Pancreas (tissue), 10 donors: Measurements from ENCODE around the gene DCHS2. TPM values are rescaled to one million over a fixed set of nuclear protein-coding genes. Genes with fewer than 3 reads are reported as not detected.

Source experiments
- ATAC-seq, 4 donors: fragments of 200-7000 bp; cut with Tn5 transposase; one replicate each; pipeline versions ENCODE4 v1.8.0 to v1.9.1; 2020; ENCODE audit warnings: mild to moderate bottlenecking in 4 of 4, moderate library complexity in 4 of 4
- DNase-seq, 6 donors: peaks; one replicate each; pipeline ENCODE4 v3.0.0-alpha.2; 2020
- FAIRE-seq: peaks from 2 replicates; lab custom pipeline; 2012; peaks lifted over from hg19 to GRCh38; lab: Jason Lieb, UNC
- H3K27ac ChIP-seq, 4 donors: fragments of 200-600 bp; sonication (generic); 1 replicate in 3 of 4; 2 replicates in 1 of 4; pipeline versions ENCODE4 v1.5.0 to v1.8.0; 2020
- H3K27me3 ChIP-seq, 4 donors: fragments of 200-600 bp; one replicate each; pipeline ENCODE4 v1.8.0; 2021
- H3K36me3 ChIP-seq, 3 donors: fragments of 200-600 bp; sonication (generic) in 1 of 3; one replicate each; pipeline versions ENCODE4 v1.5.0 to v1.8.0; 2020 to 2021
- H3K4me1 ChIP-seq, 3 donors: fragments of 200-600 bp; one replicate each; pipeline ENCODE4 v1.8.0; 2021
- H3K4me3 ChIP-seq, 4 donors: fragments of 200-600 bp; sonication (generic) in 2 of 4; one replicate each; pipeline versions ENCODE4 v1.5.0 to v1.8.0; 2020 to 2021
- H3K9me3 ChIP-seq, 4 donors: fragments of 200-600 bp; one replicate each; pipeline ENCODE4 v1.8.0; 2021
- CTCF ChIP-seq, 4 donors: fragments of 200-600 bp; sonication (generic) in 3 of 4; IDR thresholded peaks; one replicate each; pipeline versions ENCODE4 v1.5.0 to v1.8.0; 2021; ENCODE audit warnings: antibody characterized with exemption in 4 of 4
- WGBS, 2 donors: extraction: QIAGEN DNeasy Blood & Tissue Kit; methylation state at CpG; one replicate each; pipeline ENCODE4 v1.1.7; 2013; 5-methylcytosine and 5-hydroxymethylcytosine counted together
- intact Hi-C, 3 donors: fragments of 100-400 bp; cut with DNase I; formaldehyde crosslinking; loops; one replicate each; pipeline versions ENCODE4 v1.11.1 to v1.14.2; 2022
- polyA plus RNA-seq, 2 donors: library from polyadenylated mRNA; stranded (reverse); fragments of 200-250 nt; gene quantifications; one replicate each; pipeline ENCODE4 v1.2.3, GENCODE V29; 2013
- total RNA-seq, 6 donors: library from RNA; stranded (reverse); fragmentation: NEBNext Ultra II Directional in 4 of 6; extraction: Animal tissue kit (Norgen Biotek cat#: 25700) in 4 of 6; gene quantifications; one replicate each; pipeline versions ENCODE4 v1.2.1 to v1.2.4, GENCODE V29; 2021 to 2023
- donor health status: healthy with polysubstance abuse.
- donor health status: DM: no; HTN: no; CAD: no; lungs with moderate emphysema.
- donor health status: DM: no; HTN: no; CAD: no.
- donor health status: control.
- donor health status: control.
- donor health status: Bipolar disorder and iron deficiency.
- donor health status: DM: yes; HTN: yes; CAD: no.
- donor health status: DM: no; HTN: no; CAD: no.
- donor health status: DM: no; HTN: no; CAD: no.
- donor health status: DM: yes; HTN: yes; CAD: no.

DCHS2 gene
- total and polyA plus RNA-seq, 8 donors = 0.04 to 0.23 (median 0.09) TPM; not detected in 1

GRCh38 chr4:154414371-154414770 is 77.2 kb downstream of the DCHS2 start:
- intact Hi-C loops = no loop called here
- FAIRE-seq (no peak), DNase-seq (no peak), ATAC-seq (no peak)
- H3K4me1 ChIP-seq = no peaks in the 10 kb centered on the region
- no peaks in the 10 kb centered on the region for H3K9me3 ChIP-seq
- no peak overlapping the region for H3K27ac ChIP-seq
- H3K36me3 ChIP-seq = no peaks in the 10 kb centered on the region
- no peak for TF ChIP-seq CTCF (IDR thresholded peaks at IDR 0.05)
- no peak overlapping the region for H3K4me3 ChIP-seq
- peaks cover 0 to 4% (median 0%) of the 10 kb centered on the region in 4 donors for H3K27me3 ChIP-seq
- WGBS, 2 donors = 63 to 79% methylated on average over 2 of the region's 2 CpGs

GRCh38 chr4:154407443-154407842 is 84.2 kb downstream of the DCHS2 start:
- TF ChIP-seq CTCF (IDR thresholded peaks at IDR 0.05) = no peak
- no peaks in the 10 kb centered on the region for H3K4me1 ChIP-seq
- no peaks in the 10 kb centered on the region for H3K9me3 ChIP-seq
- H3K27ac ChIP-seq = no peak overlapping the region
- no peak for ATAC-seq
- no peaks in the 10 kb centered on the region for H3K36me3 ChIP-seq
- intact Hi-C loops = no loop called here
- DNase-seq = no peak
- no peak overlapping the region for H3K4me3 ChIP-seq
- FAIRE-seq = no peak
- no peaks in the 10 kb centered on the region for H3K27me3 ChIP-seq

GRCh38 chr4:154406018-154406795 is 85.4 kb downstream of the DCHS2 start:
- DNase-seq = no peak
- peak in 1 of 4 donors; percentile 51 for ATAC-seq
- TF ChIP-seq CTCF (IDR thresholded peaks at IDR 0.05) = no peak
- H3K9me3 ChIP-seq = no peaks in the 10 kb centered on the region
- WGBS, 2 donors = 75 to 83% methylated on average over 4 of the region's 4 CpGs
- H3K27me3 ChIP-seq = no peaks in the 10 kb centered on the region
- no peaks in the 10 kb centered on the region for H3K4me1 ChIP-seq
- no peaks in the 10 kb centered on the region for H3K36me3 ChIP-seq
- H3K4me3 ChIP-seq = no peak overlapping the region
- no peak overlapping the region for H3K27ac ChIP-seq
- intact Hi-C loops = no loop called here
- no peak for FAIRE-seq

- Histone ChIP-seq H3K9me3 (no peaks in the 10 kb centered on the region), H3K4me3 (no peak overlapping the region), H3K36me3 (no peaks in the 10 kb centered on the region), H3K27me3 (no peaks in the 10 kb centered on the region), H3K4me1 (no peaks in the 10 kb centered on the region), H3K27ac (no peak overlapping the region)
- TF ChIP-seq CTCF (IDR thresholded peaks at IDR 0.05) = no peak
- FAIRE-seq (no peak), ATAC-seq (peak in 3 of 4 donors; percentile 50 to 68 (median 66)), DNase-seq (no peak)
- WGBS, 2 donors = 54 to 57% methylated on average over 10 of the region's 10 CpGs
- intact Hi-C loops = no loop called here
Measured at GRCh38 chr4:154399259-154399974, 92.2 kb downstream of the DCHS2 start.

- Histone ChIP-seq H3K27me3 (no peaks in the 10 kb centered on the region), H3K27ac (no peak overlapping the region), H3K36me3 (no peaks in the 10 kb centered on the region), H3K4me1 (no peaks in the 10 kb centered on the region), H3K9me3 (no peaks in the 10 kb centered on the region), H3K4me3 (no peak overlapping the region)
- ATAC-seq (no peak), FAIRE-seq (no peak), DNase-seq (no peak)
- WGBS, 2 donors = 87 to 92% methylated on average over 3 of the region's 3 CpGs
- TF ChIP-seq CTCF (IDR thresholded peaks at IDR 0.05) = no peak
- intact Hi-C loops = no loop called here
Measured at GRCh38 chr4:154390324-154390723, 101.3 kb downstream of the DCHS2 start.
